ENCODE results near the gene PRTG. TPM values are rescaled to one million over a fixed set of nuclear protein-coding genes. Genes with fewer than 3 reads are reported as not detected.

Gene PRTG
- polyA plus RNA-seq, 3 donors = not detected

DNA sequence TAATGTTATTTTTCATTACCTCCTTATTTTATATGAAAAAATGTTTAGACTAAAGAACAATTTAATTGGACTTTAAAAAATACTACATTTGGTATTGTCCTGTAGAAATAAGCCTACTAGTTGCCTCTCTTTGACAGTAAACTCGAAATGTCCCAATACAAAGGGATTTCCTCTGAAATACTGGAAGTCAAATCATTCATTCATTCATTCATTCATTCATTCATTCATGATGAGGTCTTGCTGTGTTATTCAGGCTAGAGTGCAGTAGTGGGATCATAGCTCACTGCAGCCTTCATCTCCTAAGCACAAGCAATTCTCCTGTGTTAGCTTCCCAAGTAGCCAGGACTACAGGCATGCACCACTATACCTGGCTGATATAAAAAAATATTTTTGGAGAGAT lies 104.2 kb downstream of the PRTG start:
- Histone ChIP-seq H3K4me3 (replicated peaks in 1 of 3; ENCODE audit: low read depth in 2 of 3, low read length in 3 of 3) (no peak overlapping the region), H3K36me3 (replicated peaks in 1 of 2; ENCODE audit: control insufficient read depth in 1 of 2, insufficient read depth in 2 of 2, low read length in 2 of 2) (no peaks in the 10 kb centered on the region), H3K79me2 (ENCODE audit: insufficient read depth, low read length) (no peaks in the 10 kb centered on the region), H3K4me1 (ENCODE audit: control insufficient read depth in 1 of 2, insufficient read depth in 2 of 2, low read length in 2 of 2) (no peaks in the 10 kb centered on the region), H3K27ac (ENCODE audit: low read depth in 1 of 2, low read length in 2 of 2) (no peak overlapping the region), H2AFZ (ENCODE audit: insufficient read depth, low read depth, low read length, poor library complexity, severe bottlenecking) (no peak overlapping the region), H3K9me3 (replicated peaks in 1 of 2; ENCODE audit: control insufficient read depth in 1 of 2, insufficient read depth in 1 of 2, low read length in 2 of 2) (no peaks in the 10 kb centered on the region), H3K9ac (ENCODE audit: insufficient read depth, low read length, poor library complexity, severe bottlenecking) (no peak overlapping the region), H4K20me1 (ENCODE audit: insufficient read depth, low read length) (no peaks in the 10 kb centered on the region), H3K27me3 (ENCODE audit: control insufficient read depth in 2 of 2, insufficient read depth in 2 of 2, low read length in 2 of 2) (no peaks in the 10 kb centered on the region), H3K4me2 (replicated peaks; ENCODE audit: extremely low read depth, low read length, poor library complexity, severe bottlenecking) (no peak overlapping the region)
- WGBS (ENCODE audit: insufficient coverage) = no CpG with 5 or more reads among the region's 1 CpG
- intact Hi-C loops (cut with micrococcal nuclease) = no loop called here
- Mint-ChIP-seq H3K9me3 (no peaks in the 10 kb centered on the region), H3K4me3 (no peak overlapping the region), H3K36me3 (no peaks in the 10 kb centered on the region), H3K27me3 (ENCODE audit: low read depth in 3 of 3) (peaks cover 0 to 2% (median 0%) of the 10 kb centered on the region in 3 donors), H3K4me1 (peaks cover 3% of the 10 kb centered on the region), H3K27ac (no peak overlapping the region)
- no peak for DNase-seq
- TF ChIP-seq, protein P1, sequence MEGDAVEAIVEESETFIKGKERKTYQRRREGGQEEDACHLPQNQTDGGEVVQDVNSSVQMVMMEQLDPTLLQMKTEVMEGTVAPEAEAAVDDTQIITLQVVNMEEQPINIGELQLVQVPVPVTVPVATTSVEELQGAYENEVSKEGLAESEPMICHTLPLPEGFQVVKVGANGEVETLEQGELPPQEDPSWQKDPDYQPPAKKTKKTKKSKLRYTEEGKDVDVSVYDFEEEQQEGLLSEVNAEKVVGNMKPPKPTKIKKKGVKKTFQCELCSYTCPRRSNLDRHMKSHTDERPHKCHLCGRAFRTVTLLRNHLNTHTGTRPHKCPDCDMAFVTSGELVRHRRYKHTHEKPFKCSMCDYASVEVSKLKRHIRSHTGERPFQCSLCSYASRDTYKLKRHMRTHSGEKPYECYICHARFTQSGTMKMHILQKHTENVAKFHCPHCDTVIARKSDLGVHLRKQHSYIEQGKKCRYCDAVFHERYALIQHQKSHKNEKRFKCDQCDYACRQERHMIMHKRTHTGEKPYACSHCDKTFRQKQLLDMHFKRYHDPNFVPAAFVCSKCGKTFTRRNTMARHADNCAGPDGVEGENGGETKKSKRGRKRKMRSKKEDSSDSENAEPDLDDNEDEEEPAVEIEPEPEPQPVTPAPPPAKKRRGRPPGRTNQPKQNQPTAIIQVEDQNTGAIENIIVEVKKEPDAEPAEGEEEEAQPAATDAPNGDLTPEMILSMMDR (IDR thresholded peaks at IDR 0.05) = no peak

DNA sequence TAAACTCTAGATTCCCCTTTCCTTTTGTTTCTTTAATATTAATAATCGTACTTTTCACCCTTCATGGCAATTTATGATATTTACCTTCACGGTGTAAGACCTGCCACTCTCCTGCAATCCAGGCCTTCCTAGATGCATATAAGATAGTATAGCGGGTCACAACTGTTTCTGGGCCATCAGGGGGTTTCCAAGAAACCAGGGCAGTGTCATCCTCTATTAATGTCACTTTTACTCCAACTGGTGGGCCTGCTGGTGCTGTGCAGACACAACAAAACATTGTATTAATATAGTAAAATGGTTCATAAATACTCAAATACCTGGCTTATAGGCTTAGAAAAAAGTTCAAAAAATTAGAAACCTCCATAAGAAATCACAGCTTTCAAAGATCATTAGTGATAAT lies 105.9 kb downstream of the PRTG start:
- H3K4me1 Mint-ChIP-seq = peaks cover 3% of the 10 kb centered on the region
- no peaks in the 10 kb centered on the region for H3K27me3 ChIP-seq (ENCODE audit: control insufficient read depth in 2 of 2, insufficient read depth in 2 of 2, low read length in 2 of 2)
- no peak overlapping the region for H3K4me2 ChIP-seq (replicated peaks; ENCODE audit: extremely low read depth, low read length, poor library complexity, severe bottlenecking)
- TF ChIP-seq, protein P1 (IDR thresholded peaks at IDR 0.05) = no peak
- no peak overlapping the region for H3K27ac ChIP-seq (ENCODE audit: low read depth in 1 of 2, low read length in 2 of 2)
- intact Hi-C loops (cut with micrococcal nuclease) = no loop called here
- 100% methylated on average over 1 of the region's 3 CpGs for WGBS (ENCODE audit: insufficient coverage)
- no peak for DNase-seq
- no peaks in the 10 kb centered on the region for H3K36me3 Mint-ChIP-seq
- no peaks in the 10 kb centered on the region for H4K20me1 ChIP-seq (ENCODE audit: insufficient read depth, low read length)
- no peaks in the 10 kb centered on the region for H3K79me2 ChIP-seq (ENCODE audit: insufficient read depth, low read length)
- H3K36me3 ChIP-seq (replicated peaks in 1 of 2; ENCODE audit: control insufficient read depth in 1 of 2, insufficient read depth in 2 of 2, low read length in 2 of 2) = no peaks in the 10 kb centered on the region
- no peaks in the 10 kb centered on the region for H3K9me3 ChIP-seq (replicated peaks in 1 of 2; ENCODE audit: control insufficient read depth in 1 of 2, insufficient read depth in 1 of 2, low read length in 2 of 2)
- H3K4me1 ChIP-seq (ENCODE audit: control insufficient read depth in 1 of 2, insufficient read depth in 2 of 2, low read length in 2 of 2) = no peaks in the 10 kb centered on the region
- no peak overlapping the region for H3K4me3 ChIP-seq (replicated peaks in 1 of 3; ENCODE audit: low read depth in 2 of 3, low read length in 3 of 3)
- H3K4me3 Mint-ChIP-seq = no peak overlapping the region
- no peaks in the 10 kb centered on the region for H3K9me3 Mint-ChIP-seq
- peaks cover 0 to 2% (median 0%) of the 10 kb centered on the region in 3 donors for H3K27me3 Mint-ChIP-seq (ENCODE audit: low read depth in 3 of 3)
- H3K27ac Mint-ChIP-seq = no peak overlapping the region
- no peak overlapping the region for H3K9ac ChIP-seq (ENCODE audit: insufficient read depth, low read length, poor library complexity, severe bottlenecking)
- no peak overlapping the region for H2AFZ ChIP-seq (ENCODE audit: insufficient read depth, low read depth, low read length, poor library complexity, severe bottlenecking)
